Left kidney (tissue), 2 donors: ENCODE data around the gene ID2. TPM values are rescaled to one million over a fixed set of nuclear protein-coding genes. Genes with fewer than 3 reads are reported as not detected.

Experiments used
- DNase-seq: peaks from one replicate; pipeline ENCODE4 v3.0.0-alpha.2; 2013
- polyA plus RNA-seq: library from polyadenylated mRNA; unstranded; fragments of 120-200 nt; gene quantifications from one replicate; pipeline ENCODE4 v1.2.1, GENCODE V29; 2013; ENCODE audit not compliant: insufficient read length

ID2 gene
- polyA plus RNA-seq, 1 donor: 306 TPM

DNA sequence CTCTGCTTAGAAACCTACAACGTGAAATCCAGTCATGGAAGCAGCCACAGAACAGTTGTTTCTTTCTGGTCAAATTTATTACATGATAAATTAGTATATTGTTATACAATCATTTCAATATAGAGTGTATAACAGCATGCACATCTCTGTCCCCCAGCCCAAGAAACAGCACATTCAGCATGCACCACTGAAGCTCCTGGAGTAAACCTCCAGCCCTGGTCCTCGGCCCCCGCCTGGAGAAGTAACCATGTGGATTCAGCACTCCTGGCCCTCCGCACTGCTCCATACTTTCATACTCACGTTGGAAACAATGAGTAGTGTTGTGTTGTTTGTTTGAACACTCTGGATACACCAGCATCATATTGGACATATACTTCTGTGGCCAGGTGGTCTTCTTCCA is 15.3 kb upstream of the ID2 start:
- no peak for DNase-seq

DNA sequence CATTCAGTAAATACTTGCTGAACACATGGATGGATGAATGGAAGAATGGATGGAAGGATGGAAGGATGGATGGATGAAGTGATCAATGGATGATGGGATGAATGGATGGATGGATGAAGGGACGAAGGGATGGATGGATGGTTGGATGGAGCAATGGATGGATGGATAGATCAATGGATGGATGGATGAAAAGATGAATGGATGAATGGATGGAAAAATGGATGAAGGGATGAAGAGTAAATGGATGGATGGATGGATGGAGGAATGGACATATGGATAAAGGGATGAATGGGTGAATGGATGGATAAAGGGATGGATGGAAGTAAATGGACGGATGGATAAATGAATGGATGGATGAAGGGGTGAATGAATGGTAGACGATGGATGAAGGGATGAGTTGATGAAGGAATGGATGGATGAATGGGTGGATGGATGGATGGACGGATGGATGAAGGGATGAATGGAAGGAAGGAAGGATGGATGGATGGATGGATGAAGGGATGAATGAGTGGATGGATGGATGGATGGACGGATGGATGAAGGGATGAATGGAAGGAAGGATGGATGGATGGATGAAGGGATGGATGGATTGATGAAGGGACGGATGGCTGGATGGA is 13.9 kb upstream of the ID2 start:
- no peak for DNase-seq

DNA sequence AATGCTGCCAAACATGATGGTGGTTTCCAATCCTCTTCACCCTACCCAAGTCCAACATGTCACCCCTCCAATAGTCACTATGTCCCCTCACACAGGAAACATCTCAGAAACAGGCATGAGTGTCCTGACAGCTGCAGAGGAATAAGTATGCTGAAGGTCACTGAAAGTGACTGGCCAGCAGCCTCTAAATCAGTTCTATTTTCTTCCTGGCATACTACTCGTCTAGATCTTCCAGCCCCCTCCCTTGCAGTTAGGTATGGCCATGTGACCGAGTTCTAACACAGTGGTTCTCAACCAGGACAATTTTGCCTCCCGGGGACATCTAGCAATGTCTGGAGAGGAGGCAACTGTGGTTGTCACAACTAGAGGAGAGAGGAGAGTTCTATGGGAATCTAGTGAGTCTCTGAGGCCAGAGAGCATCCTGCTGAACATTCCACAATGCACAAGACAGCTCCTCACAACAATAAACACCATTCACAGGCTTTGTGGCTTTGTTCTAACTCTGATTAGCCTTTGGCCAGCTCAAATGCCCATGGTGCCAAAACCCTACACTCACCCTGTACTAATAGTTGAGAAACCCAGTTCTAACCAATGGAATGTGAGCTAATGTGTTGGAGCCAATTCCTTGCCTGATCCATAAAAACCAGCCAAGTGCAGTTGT is 12.6 kb upstream of the ID2 start:
- no peak for DNase-seq

DNA sequence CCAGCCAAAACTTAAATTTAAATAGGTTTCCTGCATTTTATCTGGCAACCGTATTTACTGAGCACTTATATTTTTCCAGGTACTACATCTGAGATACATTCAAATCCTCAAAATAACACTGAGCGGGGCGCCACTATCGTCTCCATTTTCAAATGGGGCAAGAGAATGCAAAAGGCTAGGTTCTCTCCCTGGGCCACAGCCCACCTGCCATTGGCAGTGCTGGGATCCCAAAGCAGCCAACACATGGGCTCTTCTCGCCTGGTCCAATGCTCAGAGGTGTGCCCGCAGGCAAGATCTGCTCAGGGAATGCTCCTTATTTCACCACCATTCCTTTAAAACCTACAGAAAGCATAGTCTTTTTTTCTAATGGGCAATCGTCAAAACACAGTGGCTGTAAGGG is 11.3 kb upstream of the ID2 start:
- no peak for DNase-seq

DNA sequence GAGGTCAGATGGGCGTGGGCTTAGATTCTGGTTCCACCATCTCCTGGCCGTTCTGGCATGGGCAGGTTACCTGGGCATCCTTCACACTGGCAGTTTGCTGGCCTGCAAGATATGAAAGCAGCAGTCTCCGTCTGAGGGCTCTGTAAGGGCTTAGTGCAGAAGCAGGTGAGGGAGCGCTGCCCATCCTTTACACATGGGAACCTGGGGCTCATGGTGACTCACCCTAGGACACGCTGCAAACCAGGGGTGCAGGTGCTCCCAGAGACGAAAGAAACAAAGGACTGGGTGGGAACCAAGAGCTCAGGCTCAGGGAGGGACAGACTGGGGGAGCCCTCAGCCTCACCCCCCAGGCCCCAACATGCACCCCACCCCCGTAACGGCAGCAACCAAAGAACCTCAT is 10.7 kb upstream of the ID2 start:
- DNase-seq: no peak

DNA sequence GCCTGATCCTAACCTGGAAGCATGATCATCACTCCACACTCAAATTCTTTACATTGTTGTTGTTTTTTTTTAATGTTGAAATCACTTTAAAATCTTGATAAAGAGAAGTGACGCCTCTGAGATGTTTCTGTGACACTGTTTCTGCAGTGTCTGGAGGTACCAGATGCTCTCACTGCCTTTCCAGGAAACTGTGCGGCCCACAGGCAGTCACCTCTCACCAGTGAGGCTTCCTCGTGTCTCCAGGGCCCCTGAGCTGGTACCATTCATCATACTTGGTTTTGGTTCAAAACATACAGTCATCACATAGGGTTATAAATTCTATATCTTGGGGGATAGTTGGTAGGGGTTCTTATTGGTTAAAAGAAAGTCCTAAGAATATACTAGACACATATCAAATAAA is 10.1 kb upstream of the ID2 start:
- DNase-seq: no peak

DNA sequence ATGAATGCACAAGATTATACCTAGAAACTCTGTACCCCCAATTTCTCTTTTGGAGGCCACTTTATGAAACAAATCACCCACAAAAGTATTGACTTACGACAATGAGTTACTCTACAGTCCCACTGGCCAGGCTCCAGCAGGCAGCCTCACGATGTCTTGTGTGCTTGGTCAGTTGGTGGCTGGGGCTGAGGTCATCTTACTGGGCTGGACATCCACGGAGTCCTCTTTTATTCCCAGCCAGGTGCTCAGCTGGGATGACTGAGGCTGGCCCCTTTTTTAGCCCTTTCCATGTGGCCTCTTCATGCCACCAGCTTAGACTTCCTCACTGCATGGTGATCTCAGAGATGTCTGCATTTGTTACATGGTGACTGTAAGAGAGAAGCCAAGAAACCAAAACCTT is 8.9 kb upstream of the ID2 start:
- no peak for DNase-seq

DNA sequence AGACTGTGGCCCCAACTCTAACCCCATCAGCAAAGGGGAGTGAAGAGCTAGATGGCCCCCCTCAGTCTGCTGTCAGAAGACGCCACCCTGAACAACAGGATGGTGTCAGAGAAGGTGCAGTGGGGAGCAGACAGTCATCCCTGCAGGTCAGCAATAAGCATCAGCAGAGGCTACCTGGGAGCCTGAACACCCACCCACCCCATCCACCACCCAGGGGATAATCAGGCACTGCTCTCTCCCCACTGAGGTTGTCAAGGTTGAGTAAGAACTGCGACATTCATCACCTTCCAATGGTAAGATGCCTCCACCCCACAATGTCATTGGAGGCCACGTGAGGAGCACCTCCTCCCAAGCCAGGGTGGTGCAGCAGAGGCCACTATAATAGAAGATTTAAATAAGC is 8.5 kb upstream of the ID2 start:
- DNase-seq: no peak

DNA sequence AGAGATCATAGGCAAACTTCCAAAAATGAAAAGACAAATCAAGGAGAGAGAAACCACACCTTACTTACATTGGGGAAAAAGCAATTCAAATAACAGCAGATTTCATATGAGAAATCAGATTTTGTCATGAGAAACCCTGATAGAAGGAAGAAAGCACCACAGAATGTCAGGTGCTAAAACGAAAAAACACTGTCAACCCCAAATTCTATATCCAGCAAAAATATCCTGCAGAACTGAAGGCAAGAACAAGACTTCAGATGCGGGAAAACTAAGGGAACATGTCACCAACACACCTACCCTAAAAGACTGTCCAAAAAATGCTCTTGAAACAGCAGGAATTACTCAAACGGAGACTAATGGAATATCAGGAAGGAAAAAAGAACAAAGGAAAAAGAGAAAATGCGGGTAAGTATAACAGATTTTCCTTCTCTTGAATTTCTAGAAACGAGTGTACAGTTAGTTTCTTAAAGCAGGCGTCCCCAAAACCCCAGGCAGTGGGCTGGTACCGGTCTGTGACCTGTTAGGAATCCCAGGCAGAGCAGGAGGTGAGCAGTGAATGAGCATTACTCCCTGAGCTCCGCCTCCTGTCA is 7.3 kb upstream of the ID2 start:
- DNase-seq: no peak

DNA sequence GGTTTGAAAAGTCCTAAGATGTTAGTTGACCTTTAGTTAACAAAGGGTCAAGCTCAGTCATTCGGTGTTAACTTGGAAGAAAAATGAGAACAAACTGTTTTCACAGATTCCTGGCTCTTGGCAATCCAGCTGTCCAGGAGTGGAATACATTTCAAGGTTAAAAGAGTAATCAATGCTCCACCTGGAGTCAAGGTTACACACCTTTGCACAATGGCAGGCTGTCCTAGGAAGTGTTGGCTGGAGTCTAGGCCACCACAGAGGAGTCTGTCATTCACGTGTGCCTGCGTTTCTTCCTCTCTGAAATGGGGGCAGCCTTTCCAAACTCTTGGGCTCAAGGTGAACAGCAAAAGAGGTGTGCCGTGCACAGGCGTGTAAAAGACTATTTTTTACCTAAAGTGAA is 6.3 kb upstream of the ID2 start:
- no peak for DNase-seq

DNA sequence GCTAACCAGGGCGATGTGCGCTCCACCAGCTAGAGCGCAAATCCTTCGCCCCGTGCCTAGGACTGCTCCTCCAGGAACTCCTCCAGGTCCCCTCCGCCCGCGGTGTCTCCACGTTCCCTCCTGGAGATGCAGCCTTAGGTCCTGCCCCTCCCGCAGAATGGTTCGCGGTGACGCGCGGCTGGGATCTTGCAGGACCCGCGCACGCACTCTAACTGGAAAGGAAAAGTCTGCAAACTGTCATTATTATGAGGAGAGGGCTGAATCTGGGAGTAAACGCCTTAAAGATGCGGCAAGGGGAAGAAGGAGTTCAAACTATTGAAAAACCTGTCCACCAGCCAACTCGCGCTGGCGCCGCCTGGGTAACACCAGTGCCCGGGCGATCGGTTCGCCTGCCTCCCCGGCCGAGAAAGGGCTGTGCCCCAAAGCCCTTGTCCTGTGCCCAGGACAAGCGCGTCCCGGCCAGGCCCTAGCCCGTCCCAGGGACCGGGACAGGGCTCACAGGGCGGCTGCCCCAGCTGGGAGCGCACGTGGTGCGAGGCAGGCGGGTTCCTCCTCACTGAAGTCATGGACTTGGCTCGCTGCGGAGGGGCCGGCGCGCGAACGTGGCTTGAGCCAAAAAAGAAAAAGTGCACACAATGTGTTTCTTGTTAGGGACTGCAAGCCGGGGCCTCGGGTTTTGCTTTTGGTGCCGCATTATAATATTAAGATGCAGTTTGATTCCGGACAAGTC is 5.5 kb upstream of the ID2 start:
- peak; percentile 82 for DNase-seq

DNA sequence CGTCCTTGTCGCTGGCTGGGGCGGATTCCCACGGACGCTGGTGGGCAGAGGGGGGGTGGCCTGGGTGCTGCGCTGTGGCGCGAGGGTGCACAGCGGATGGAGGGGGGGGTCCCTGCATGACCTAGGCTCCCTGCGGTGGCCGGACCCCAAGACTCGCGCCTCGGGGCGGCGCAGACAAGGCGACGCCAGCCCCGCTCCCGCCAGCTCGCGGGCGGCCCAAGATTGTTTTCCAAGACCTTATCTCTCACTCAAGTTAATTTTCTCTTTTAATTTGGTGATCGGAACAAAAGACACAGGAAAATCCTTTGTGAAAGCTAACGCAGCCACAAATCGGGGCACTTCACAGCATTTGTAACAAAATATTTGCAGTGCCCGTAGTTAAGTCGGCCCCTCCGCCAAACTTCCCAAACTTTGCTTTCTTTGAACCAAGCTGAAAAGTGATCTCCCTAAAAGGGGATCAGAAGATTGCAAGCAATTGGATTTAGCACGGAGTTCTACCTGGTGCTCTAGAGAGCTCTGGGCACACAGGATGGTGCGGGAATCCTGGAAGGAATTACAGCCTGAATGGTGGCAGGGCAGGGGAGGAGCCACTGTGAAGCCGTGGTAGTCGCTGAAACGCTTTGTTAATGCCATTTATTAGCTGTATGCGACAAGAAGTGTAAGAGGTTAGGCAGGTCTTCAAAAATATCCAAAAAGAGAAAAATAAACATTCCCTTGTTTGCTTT is 4.8 kb upstream of the ID2 start:
- peak; percentile 57 for DNase-seq

DNA sequence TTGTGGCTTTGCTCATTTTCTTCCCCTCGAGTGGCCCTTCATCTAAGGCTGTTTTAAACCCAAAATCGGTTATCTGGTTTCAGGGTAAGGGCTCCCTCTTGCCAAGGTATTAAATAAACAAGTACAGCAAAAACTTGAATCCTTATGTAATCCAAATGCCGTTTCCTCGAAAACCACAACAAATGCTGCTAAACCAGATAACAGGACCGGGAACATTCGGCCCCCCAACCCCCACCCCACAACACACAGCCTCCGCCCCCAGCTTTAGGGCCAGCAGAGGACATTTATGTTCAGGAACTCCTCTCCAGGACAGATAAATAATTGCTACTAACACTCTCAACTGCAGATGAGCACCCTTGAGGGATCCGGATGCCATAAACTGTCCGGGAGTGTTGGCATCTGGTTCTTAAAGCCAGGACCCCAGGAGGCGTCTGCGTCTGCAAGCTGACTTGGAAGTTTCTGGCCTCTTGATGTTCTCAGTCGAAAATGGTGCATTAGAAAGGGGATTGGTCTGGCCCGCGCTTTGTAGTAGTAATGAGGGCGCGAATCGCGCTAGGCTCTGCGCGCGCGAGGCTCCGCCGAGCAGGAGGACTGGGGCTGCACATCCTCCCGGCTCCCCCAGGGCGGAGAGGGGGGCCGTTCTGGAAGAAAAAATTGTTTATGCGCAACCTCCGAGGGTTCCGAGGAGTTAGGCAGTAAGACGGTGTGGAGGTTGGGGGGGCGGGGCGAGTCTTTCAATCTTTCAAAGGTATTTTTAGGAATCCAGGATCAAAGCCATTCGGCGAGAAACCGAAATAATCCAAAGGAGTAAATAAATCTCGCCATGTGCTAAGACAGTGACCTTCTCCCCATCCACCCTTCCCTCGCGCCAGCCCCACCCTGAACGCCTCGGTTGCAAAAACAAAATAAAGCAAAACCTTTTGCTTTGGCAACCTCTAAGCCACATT is 3.9 kb upstream of the ID2 start:
- peak; percentile 77 for DNase-seq

DNA sequence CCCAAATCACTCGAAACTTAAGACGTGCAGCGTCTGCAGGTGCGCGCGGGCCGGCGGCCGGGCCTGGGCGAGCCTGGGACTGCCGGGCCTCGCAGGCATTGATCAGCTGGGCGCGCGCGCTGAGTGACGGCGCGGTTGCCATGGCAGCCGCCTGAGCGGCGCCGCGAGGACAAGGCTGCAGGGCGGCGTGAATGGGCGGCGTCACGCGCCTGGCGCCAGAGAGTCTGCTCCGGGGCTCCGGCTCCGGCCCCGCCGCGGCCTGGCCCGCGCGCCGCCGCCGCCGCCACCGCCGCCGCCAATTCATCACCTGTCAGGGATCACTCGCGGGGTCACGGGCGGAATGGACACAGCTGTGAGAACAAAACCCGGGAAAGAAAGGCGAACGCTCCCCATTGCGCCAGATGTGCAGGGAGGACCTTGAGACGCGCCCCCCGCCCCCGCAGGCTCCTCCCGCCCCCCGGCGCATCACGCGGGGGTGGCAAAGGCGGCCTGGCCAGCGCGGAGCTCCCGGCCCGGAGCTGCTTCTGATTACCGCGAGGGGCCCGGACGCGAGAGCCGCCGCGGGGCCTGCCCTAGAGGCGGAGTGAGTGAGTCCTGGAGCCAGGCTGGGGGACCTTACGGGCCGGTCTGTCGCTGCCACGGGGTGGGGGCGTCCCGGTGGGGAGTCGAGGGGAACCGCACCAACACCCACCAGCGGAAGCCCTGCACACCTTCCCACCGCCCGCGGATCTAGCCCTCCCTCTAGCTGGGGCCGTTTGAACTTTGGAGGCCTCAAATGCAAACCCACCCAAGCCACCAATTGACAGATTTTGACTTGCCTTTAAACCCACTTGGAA is 2.9 kb upstream of the ID2 start:
- DNase-seq: peak; percentile 93

DNA sequence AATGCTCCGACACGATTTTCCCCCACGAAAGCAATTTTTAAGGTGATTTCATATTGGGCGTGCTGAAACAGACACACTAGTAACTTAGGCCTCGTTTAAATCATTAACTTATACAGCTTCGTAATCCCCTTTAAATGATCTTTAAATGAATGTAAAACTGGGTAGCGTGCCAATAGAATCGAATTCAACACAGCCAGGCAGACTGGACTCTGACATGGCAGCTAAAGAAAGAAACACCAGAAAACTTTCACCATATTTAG is 2.4 kb upstream of the ID2 start:
- no peak for DNase-seq

DNA sequence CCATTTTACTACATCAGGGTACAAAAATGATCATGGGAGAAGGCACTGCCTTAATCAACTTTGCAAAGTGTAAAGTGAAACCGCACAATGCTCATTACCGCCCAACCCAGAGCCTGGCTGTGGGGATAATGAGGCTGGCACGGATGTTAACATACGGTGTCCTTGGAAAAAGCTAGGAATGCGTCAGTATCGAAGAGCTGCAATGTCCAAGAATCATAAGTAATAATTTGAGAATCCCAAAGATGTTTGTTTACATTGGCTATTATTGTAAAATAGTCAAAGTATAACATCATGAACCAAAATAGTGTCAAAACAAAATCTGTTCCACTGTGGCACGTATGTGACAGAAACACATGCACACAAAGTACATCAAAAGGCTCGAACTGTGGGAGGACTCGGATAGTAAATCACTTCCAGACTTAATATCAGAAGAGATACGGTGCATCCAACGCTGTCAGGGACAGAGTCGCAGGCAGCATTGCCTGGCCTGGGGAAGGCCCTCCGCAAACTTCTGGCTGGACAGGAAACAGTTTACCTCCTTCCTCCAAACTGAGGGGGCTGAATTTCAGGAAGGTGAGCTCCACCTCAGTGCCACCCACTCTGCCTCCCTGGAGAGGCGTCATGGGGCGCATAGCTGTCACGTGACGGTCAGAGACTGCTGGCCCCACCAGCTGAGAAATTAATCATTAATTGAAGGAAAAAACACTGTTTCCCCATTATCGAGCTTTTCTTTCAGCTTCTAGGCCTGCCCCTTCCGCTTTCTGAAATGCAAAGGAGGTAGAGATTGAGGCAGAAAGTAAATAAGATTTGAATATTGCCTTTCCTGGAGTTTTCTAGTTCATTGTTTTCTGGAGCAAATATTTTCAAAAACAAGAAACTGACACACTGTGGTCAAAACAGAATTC is 1.8 kb upstream of the ID2 start:
- DNase-seq: peak; percentile 64

DNA sequence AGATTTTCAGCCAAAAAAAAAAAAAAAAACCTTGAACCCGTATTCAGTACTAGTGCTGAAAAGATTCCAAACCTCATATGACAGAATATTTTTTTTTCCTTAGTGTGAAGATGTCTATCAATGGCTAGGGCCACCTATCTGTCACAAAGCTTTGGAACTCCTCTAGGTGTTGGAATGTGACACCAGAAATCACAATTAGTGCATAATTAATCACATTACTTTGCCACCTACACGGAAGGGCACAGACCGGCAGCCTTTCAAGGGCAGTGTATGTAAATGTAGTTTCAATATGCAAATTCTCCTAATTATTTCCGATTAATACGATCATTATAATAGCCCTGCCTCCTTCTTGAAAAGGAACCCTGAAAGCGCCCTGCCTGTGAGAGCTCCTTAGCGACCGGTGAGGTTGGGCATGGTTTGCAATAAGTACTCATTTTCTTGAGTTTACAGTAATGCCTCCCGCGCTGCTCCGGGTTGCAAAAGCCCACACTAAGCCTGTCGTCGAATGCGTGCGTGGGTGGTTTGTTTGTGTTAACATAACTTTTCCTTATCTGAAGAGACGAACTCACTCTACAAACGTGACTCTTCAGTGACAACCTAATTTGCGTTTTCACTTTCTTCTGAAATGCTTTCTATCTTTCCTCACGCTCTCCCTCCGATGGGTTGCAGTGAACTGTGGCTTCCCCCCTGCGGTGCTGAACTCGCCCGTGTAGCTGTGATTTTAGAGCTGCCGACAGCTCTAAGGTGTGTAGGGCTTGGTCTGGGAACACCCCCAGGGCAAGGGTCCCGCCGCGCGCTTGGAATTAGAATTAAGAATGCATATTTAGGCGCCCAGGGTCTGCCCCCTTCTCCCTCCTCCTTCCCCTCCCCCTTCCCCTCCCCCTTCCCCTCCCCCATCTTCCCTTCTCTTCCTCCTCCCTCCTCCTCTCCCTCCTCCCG is 765 bp upstream of the ID2 start:
- peak; percentile 69 for DNase-seq
